B cell (primary cell): ENCODE results near the gene CCDC116. TPM values are rescaled to one million over a fixed set of nuclear protein-coding genes. Genes with fewer than 3 reads are reported as not detected.
A peak's percentile ranks its signal among the peaks of the same experiment; 100 is the strongest.

ENCODE experiments used
- ATAC-seq: fragments of 200-7000 bp; cut with Tn5 transposase; one replicate; pipeline ENCODE4 v1.10.0; 2021; ENCODE audit warnings: low read depth, mild to moderate bottlenecking, moderate number of reproducible peaks, moderate library complexity
- CTCF ChIA-PET: fragments of 350-600 bp; sonication (Branson Sonifier 250); formaldehyde crosslinking; loops from one replicate; lab custom pipeline; 2021; ENCODE audit warnings: antibody characterized with exemption, inconsistent platforms; lab: Charles Lee
- POLR2A ChIA-PET: fragments of 350-600 bp; sonication (Branson Sonifier 250); formaldehyde crosslinking; loops from one replicate; lab custom pipeline; 2021; ENCODE audit warnings: antibody characterized with exemption; lab: Charles Lee
- DNase-seq: peaks from one replicate; pipeline ENCODE4 v3.0.0; 2013
- H2AFZ ChIP-seq: 2 replicates; pipeline ENCODE4 v1.6.1; 2012; ENCODE audit warnings: mild to moderate bottlenecking, low read depth, low read length; ENCODE audit not compliant: insufficient read depth, poor library complexity, severe bottlenecking
- H3K27ac ChIP-seq, 2 donors: 1 replicate in 1 of 2; 2 replicates in 1 of 2; pipeline ENCODE4 v1.5.1; 2012 to 2013; ENCODE audit warnings: low read length in 2 of 2, mild to moderate bottlenecking in 2 of 2, moderate library complexity in 1 of 2
- H3K27me3 ChIP-seq, 4 experiments: fragments of 200-600 bp in 1 of 4; sonication (generic) in 1 of 4; replicated peaks in 1 of 4; 1 replicate in 2 of 4; 2 replicates in 2 of 4; pipeline versions ENCODE4 v1.6.1 to v1.7.0; 2013 to 2016; ENCODE audit warnings: low read length in 3 of 4, mild to moderate bottlenecking in 2 of 4, mixed read lengths in 1 of 4, moderate library complexity in 1 of 4; ENCODE audit not compliant: insufficient read depth in 4 of 4, control insufficient read depth in 3 of 4; ENCODE audit errors: control extremely low read depth in 1 of 4
- H3K36me3 ChIP-seq, 2 experiments: replicated peaks in 1 of 2; 1 replicate in 1 of 2; 2 replicates in 1 of 2; pipeline versions ENCODE4 v1.6.1 to v1.7.1; 2013; ENCODE audit warnings: low read length in 1 of 2; ENCODE audit not compliant: insufficient read depth in 2 of 2, control insufficient read depth in 1 of 2; ENCODE audit errors: control extremely low read depth in 1 of 2, extremely low read depth in 1 of 2
- H3K4me1 ChIP-seq, 2 donors: fragments of 200-600 bp in 1 of 2; sonication (generic) in 1 of 2; 1 replicate in 1 of 2; 2 replicates in 1 of 2; pipeline versions ENCODE4 v1.5.1 to v1.6.1; 2013 to 2017; ENCODE audit warnings: low read length in 2 of 2; ENCODE audit not compliant: control insufficient read depth in 2 of 2, insufficient read depth in 2 of 2
- H3K4me2 ChIP-seq: replicated peaks from 2 replicates; pipeline ENCODE3; 2012; ENCODE audit warnings: mild to moderate bottlenecking, low read depth, low read length; ENCODE audit not compliant: poor library complexity, severe bottlenecking
- H3K4me3 ChIP-seq, 5 experiments: fragments of 200-600 bp in 1 of 5; sonication (generic) in 1 of 5; 1 replicate in 3 of 5; 2 replicates in 2 of 5; pipeline versions ENCODE4 v1.5.1 to v1.7.0; 2011 to 2016; ENCODE audit warnings: low read length in 4 of 5, mild to moderate bottlenecking in 4 of 5, low read depth in 2 of 5, control low read depth in 1 of 5, moderate library complexity in 1 of 5; ENCODE audit not compliant: insufficient read depth in 1 of 5; ENCODE audit errors: control extremely low read depth in 1 of 5, extremely low read depth in 1 of 5
- H3K79me2 ChIP-seq: fragments of 200-600 bp; sonication (generic); one replicate; pipeline ENCODE4 v1.6.0; 2016; ENCODE audit warnings: low read length; ENCODE audit not compliant: control insufficient read depth, insufficient read depth
- H3K9ac ChIP-seq: fragments of 200-600 bp; sonication (generic); 2 replicates; pipeline ENCODE4 v1.6.1; 2017; ENCODE audit warnings: mild to moderate bottlenecking, low read length, moderate library complexity
- H3K9me3 ChIP-seq, 3 donors: one replicate each; pipeline versions ENCODE4 v1.6.1 to v1.7.1; 2013; ENCODE audit warnings: low read length in 2 of 3; ENCODE audit not compliant: control insufficient read depth in 2 of 3, insufficient read depth in 1 of 3; ENCODE audit errors: control extremely low read depth in 1 of 3
- H4K20me1 ChIP-seq: 2 replicates; pipeline ENCODE4 v1.6.0; 2012; ENCODE audit warnings: mild to moderate bottlenecking, low read length; ENCODE audit not compliant: insufficient read depth, control insufficient read depth, poor library complexity, severe bottlenecking
- H3K27ac Mint-ChIP-seq: one replicate; pipeline ENCODE4 v1.8.0; 2021; ENCODE audit warnings: mixed read lengths
- H3K27me3 Mint-ChIP-seq: one replicate; pipeline ENCODE4 v1.8.0; 2021; ENCODE audit warnings: mixed read lengths
- H3K4me1 Mint-ChIP-seq: one replicate; pipeline ENCODE4 v1.8.0; 2021; ENCODE audit warnings: mixed read lengths
- H3K4me3 Mint-ChIP-seq: one replicate; pipeline ENCODE4 v1.8.0; 2021; ENCODE audit warnings: mixed read lengths
- H3K9me3 Mint-ChIP-seq: one replicate; pipeline ENCODE4 v1.8.0; 2022; ENCODE audit warnings: mixed read lengths; ENCODE audit not compliant: insufficient read depth
- EZH2 ChIP-seq: IDR thresholded peaks from 2 replicates; pipeline ENCODE4 v1.6.1; 2012; ENCODE audit warnings: borderline replicate concordance, low read depth, mild to moderate bottlenecking, moderate library complexity, low read length; ENCODE audit not compliant: insufficient read depth, poor library complexity, severe bottlenecking
- WGBS: methylation state at CpG from one replicate; pipeline ENCODE4 v1.1.5; 2013; ENCODE audit warnings: missing lambda C conversion rate; ENCODE audit not compliant: insufficient coverage; 5-methylcytosine and 5-hydroxymethylcytosine counted together
- intact Hi-C: fragments of 100-400 bp; cut with micrococcal nuclease; formaldehyde crosslinking; loops from one replicate; pipeline ENCODE4 v1.10.0; 2022
- polyA plus RNA-seq: library from polyadenylated mRNA; depleted of rRNA; stranded (reverse); fragments of >200 nt; gene quantifications from 2 replicates; pipeline ENCODE4 v1.2.3, GENCODE V29; 2012
- total RNA-seq, 2 donors: library from RNA; stranded (reverse); fragments of 120-200 nt in 1 of 2; gene quantifications; 1 replicate in 1 of 2; 2 replicates in 1 of 2; pipeline versions ENCODE4 v1.2.3 to v1.2.4, GENCODE V29; 2013 to 2022
- TF ChIP-seq, protein P1 (sequence below): fragments of 200-600 bp; IDR thresholded peaks from one replicate; pipeline ENCODE4 v1.8.0; 2022; ENCODE audit warnings: antibody characterized with exemption, mild to moderate bottlenecking

CCDC116 gene
- total and polyA plus RNA-seq, 2 donors (not counting 1 experiment from before 2014, with no cell fraction given) = 0.52 to 0.55 TPM

DNA sequence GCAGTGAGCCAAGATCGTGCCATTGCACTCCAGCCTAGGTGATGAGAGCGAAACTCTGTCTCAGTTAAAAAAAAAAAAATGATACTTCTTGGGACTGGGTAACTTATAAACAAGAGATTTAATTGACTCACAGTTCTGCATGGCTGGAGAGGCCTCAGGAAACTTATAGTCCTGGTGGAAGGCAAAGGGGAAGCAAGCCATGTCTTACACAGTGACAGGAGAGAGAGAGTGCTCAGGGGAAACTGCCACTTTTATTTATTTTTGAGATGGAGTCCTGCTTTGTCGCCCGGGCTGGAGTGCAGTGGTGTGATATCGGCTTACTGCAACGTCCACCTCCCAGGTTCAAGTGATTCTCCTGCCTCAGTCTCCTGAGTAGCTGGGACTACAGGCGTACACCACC is 17.7 kb downstream of the CCDC116 start:
- Histone ChIP-seq H3K36me3 (peaks cover 0 to 4% of the 10 kb centered on the region in 2 experiments), H3K9me3 (no peaks in the 10 kb centered on the region), H4K20me1 (peaks cover 25% of the 10 kb centered on the region), H3K4me3 (no peak overlapping the region), H3K27me3 (no peaks in the 10 kb centered on the region), H3K4me1 (peaks cover 10 to 30% of the 10 kb centered on the region in 2 donors), H3K27ac (no peak overlapping the region), H3K79me2 (peaks cover 11% of the 10 kb centered on the region), H3K4me2 (no peak overlapping the region), H3K9ac (no peak overlapping the region), H2AFZ (no peak overlapping the region)
- Mint-ChIP-seq H3K4me1 (peaks cover 25% of the 10 kb centered on the region), H3K27me3 (no peaks in the 10 kb centered on the region), H3K27ac (no peak overlapping the region), H3K9me3 (no peaks in the 10 kb centered on the region), H3K4me3 (peak overlapping the region; percentile 49)
- DNase-seq (no peak), ATAC-seq (no peak)
- ChIA-PET POLR2A (no interaction called here), CTCF (no interaction called here)
- TF ChIP-seq EZH2 = no peak
- TF ChIP-seq, protein P1, sequence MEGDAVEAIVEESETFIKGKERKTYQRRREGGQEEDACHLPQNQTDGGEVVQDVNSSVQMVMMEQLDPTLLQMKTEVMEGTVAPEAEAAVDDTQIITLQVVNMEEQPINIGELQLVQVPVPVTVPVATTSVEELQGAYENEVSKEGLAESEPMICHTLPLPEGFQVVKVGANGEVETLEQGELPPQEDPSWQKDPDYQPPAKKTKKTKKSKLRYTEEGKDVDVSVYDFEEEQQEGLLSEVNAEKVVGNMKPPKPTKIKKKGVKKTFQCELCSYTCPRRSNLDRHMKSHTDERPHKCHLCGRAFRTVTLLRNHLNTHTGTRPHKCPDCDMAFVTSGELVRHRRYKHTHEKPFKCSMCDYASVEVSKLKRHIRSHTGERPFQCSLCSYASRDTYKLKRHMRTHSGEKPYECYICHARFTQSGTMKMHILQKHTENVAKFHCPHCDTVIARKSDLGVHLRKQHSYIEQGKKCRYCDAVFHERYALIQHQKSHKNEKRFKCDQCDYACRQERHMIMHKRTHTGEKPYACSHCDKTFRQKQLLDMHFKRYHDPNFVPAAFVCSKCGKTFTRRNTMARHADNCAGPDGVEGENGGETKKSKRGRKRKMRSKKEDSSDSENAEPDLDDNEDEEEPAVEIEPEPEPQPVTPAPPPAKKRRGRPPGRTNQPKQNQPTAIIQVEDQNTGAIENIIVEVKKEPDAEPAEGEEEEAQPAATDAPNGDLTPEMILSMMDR = no peak
- 90% methylated on average over 7 of the region's 7 CpGs for WGBS
- intact Hi-C loops = no loop called here

DNA sequence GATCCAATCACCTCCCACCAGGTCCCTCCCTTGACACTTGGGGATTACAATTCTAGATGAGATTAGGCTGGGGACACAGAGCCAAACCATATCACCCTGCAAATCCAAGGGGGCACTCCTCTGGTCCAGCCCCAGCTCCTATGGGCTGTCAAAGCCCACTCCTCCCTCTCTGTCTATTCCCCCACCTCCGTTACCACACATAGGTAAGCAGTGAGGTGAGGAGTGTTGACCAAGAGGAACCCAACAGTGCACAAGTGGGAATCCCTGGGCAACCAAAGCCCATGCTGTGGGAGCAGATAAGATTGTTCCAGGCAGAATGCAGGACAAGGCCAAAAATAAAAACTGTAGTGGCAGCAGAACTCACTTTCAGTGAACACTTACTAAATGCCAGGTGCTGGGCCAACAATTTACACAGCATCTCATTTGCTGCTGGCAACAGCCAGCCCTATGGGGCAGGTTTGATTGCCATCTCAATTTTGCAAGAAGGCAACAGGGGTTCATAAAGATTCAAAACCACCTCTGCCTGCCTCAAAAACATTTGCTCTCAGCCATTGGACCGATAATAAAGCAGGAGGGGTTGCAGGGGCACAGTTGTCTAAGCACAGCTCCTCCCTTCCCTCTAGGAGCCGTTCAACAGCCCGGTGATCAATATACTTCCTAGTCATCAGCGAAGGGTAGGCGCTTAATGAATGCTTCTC is 18.4 kb downstream of the CCDC116 start:
- ChIA-PET POLR2A (interaction anchor here (1.7 kb wide), 1 partner anchor 8 kb away, joined by 7 read pairs; no protein-coding TSS in a partner anchor), CTCF (interaction anchor here (1.9 kb wide), 1 partner anchor 8 kb away, joined by 7 read pairs; the partner anchor contains the start of gene SDF2L1)
- Histone ChIP-seq H3K27ac (no peak overlapping the region), H3K27me3 (no peaks in the 10 kb centered on the region), H3K4me2 (peak overlapping the region; percentile 84), H3K9ac (peak overlapping the region; percentile 65), H3K9me3 (no peaks in the 10 kb centered on the region), H3K4me3 (peak overlapping the region; percentile 16 to 67 (median 58)), H2AFZ (peak overlapping the region; percentile 93), H3K4me1 (peaks cover 10 to 30% of the 10 kb centered on the region in 2 donors), H3K79me2 (peaks cover 11% of the 10 kb centered on the region), H3K36me3 (peaks cover 0 to 4% of the 10 kb centered on the region in 2 experiments), H4K20me1 (peaks cover 25% of the 10 kb centered on the region)
- no peak for ATAC-seq
- TF ChIP-seq EZH2 = no peak
- TF ChIP-seq, protein P1 = no peak
- Mint-ChIP-seq H3K9me3 (no peaks in the 10 kb centered on the region), H3K27me3 (no peaks in the 10 kb centered on the region), H3K27ac (no peak overlapping the region), H3K4me3 (peak overlapping the region; percentile 91), H3K4me1 (peaks cover 25% of the 10 kb centered on the region)
- WGBS = 3% methylated on average over 5 of the region's 6 CpGs
- DNase-seq = no peak
- intact Hi-C loops = no loop called here
